GM23338 (cell line): Measurements from ENCODE around the gene PERP. TPM values are rescaled to one million over a fixed set of nuclear protein-coding genes. Genes with fewer than 3 reads are reported as not detected.

Experiments used
- ATAC-seq: fragments of 200-7000 bp; cut with Tn5 transposase; 3 replicates; pipeline ENCODE4 v1.9.1; 2020
- DNase-seq: peaks from one replicate; pipeline ENCODE4 v3.0.0-alpha.2; 2015; ENCODE audit warnings: low spot score
- H2AFZ ChIP-seq: fragments of 200-600 bp; sonication (generic); 2 replicates; pipeline ENCODE4 v1.8.0; 2016; ENCODE audit warnings: antibody characterized with exemption, mild to moderate bottlenecking, moderate library complexity
- H3F3A ChIP-seq: fragments of 200-600 bp; sonication (generic); replicated peaks from 2 replicates; pipeline ENCODE4 v1.8.0; 2017; ENCODE audit warnings: antibody characterized with exemption, mixed run types, low read depth
- H3K27ac ChIP-seq: fragments of 200-600 bp; sonication (generic); 2 replicates; pipeline ENCODE4 v1.6.1; 2016; ENCODE audit warnings: low read depth
- H3K27me3 ChIP-seq: fragments of 200-600 bp; sonication (generic); 2 replicates; pipeline ENCODE4 v1.8.0; 2016; ENCODE audit warnings: mild to moderate bottlenecking, mixed run types, moderate library complexity; ENCODE audit not compliant: insufficient read depth
- H3K36me3 ChIP-seq: fragments of 200-600 bp; sonication (generic); 2 replicates; pipeline ENCODE4 v1.8.0; 2016; ENCODE audit warnings: mild to moderate bottlenecking; ENCODE audit not compliant: insufficient read depth
- H3K4me1 ChIP-seq: fragments of 200-600 bp; sonication (generic); 2 replicates; pipeline ENCODE4 v1.8.0; 2016; ENCODE audit warnings: mild to moderate bottlenecking, moderate library complexity; ENCODE audit not compliant: insufficient read depth
- H3K4me2 ChIP-seq: fragments of 200-600 bp; sonication (generic); 2 replicates; pipeline ENCODE4 v1.7.1; 2017; ENCODE audit warnings: mixed run types
- H3K4me3 ChIP-seq: fragments of 200-600 bp; sonication (generic); 2 replicates; pipeline ENCODE4 v1.6.1; 2016; ENCODE audit warnings: mixed run types
- H3K79me2 ChIP-seq: fragments of 200-600 bp; sonication (generic); replicated peaks from 2 replicates; pipeline ENCODE4 v1.8.0; 2017; ENCODE audit warnings: mild to moderate bottlenecking; ENCODE audit not compliant: insufficient read depth
- H3K9me2 ChIP-seq: fragments of 200-600 bp; sonication (generic); 2 replicates; pipeline ENCODE4 v1.8.0; 2017; ENCODE audit not compliant: insufficient read depth
- H4K20me1 ChIP-seq: fragments of 200-600 bp; sonication (generic); replicated peaks from 2 replicates; pipeline ENCODE4 v1.8.0; 2017; ENCODE audit warnings: mild to moderate bottlenecking; ENCODE audit not compliant: insufficient read depth
- H3K27ac Mint-ChIP-seq: 2 replicates; pipeline ENCODE4 v1.8.0; 2020; ENCODE audit warnings: inconsistent platforms, mild to moderate bottlenecking, moderate library complexity, mixed read lengths
- H3K27me3 Mint-ChIP-seq: 3 replicates; pipeline ENCODE4 v1.8.0; 2022; ENCODE audit warnings: low read depth, mild to moderate bottlenecking, moderate library complexity, mixed read lengths, inconsistent platforms; ENCODE audit not compliant: insufficient read depth, poor library complexity
- H3K36me3 Mint-ChIP-seq: 3 replicates; pipeline ENCODE4 v1.8.0; 2021; ENCODE audit warnings: low read depth, mild to moderate bottlenecking, inconsistent platforms, moderate library complexity, mixed read lengths
- H3K4me1 Mint-ChIP-seq: 3 replicates; pipeline ENCODE4 v1.8.0; 2020; ENCODE audit warnings: mild to moderate bottlenecking, inconsistent platforms, mixed read lengths
- H3K4me3 Mint-ChIP-seq: 3 replicates; pipeline ENCODE4 v1.8.0; 2021; ENCODE audit warnings: moderate library complexity, mild to moderate bottlenecking, inconsistent platforms, mixed read lengths
- H3K9me3 Mint-ChIP-seq: 3 replicates; pipeline ENCODE4 v1.8.0; 2020; ENCODE audit warnings: moderate library complexity, mild to moderate bottlenecking, inconsistent platforms, mixed read lengths
- EZH2 ChIP-seq: fragments of 200-600 bp; sonication (generic); IDR thresholded peaks from one replicate; pipeline ENCODE4 v1.8.0; 2017; ENCODE audit warnings: antibody characterized with exemption, mild to moderate bottlenecking, low read depth; ENCODE audit not compliant: unreplicated experiment
- EZH2phosphoT487 ChIP-seq: fragments of 200-600 bp; sonication (generic); IDR thresholded peaks from one replicate; pipeline ENCODE4 v1.8.1; 2018; ENCODE audit warnings: antibody characterized with exemption; ENCODE audit not compliant: unreplicated experiment
- JUNB ChIP-seq: IDR thresholded peaks from one replicate; pipeline ENCODE4 v1.6.1; 2016; ENCODE audit warnings: antibody characterized with exemption; ENCODE audit not compliant: unreplicated experiment
- POLR2AphosphoS5 ChIP-seq: IDR thresholded peaks from 2 replicates; pipeline ENCODE4 v1.6.1; 2016; ENCODE audit warnings: antibody characterized with exemption, low read depth
- STAT1 ChIP-seq: IDR thresholded peaks from one replicate; pipeline ENCODE4 v1.6.1; 2016; ENCODE audit warnings: antibody characterized with exemption; ENCODE audit not compliant: unreplicated experiment
- ZNF114 ChIP-seq: fragments of 250-450 bp; sonication (Bioruptor Pico); IDR thresholded peaks from 2 replicates; pipeline ENCODE4 v1.5.0; 2020; ENCODE audit warnings: mild to moderate bottlenecking, moderate library complexity
- ZNF331 ChIP-seq: fragments of 250-450 bp; sonication (Bioruptor Pico); IDR thresholded peaks from 2 replicates; pipeline ENCODE4 v1.5.0; 2020; ENCODE audit warnings: low read depth, mild to moderate bottlenecking, moderate library complexity
- polyA plus RNA-seq: library from polyadenylated mRNA; unstranded; fragments of >200 nt; fragmentation: Nextera tagmentation; extraction: Ambion mirVana; gene quantifications from 2 replicates; pipeline ENCODE4 v1.2.1, GENCODE V29; 2016
- total RNA-seq: library from RNA; depleted of rRNA; stranded (reverse); fragments of >200 nt; shearing (Covaris generic); gene quantifications from 2 replicates; pipeline ENCODE4 v1.2.3, GENCODE V29; 2014
- TF ChIP-seq, protein P1 (sequence below): IDR thresholded peaks from one replicate; pipeline ENCODE4 v1.6.1; 2018; ENCODE audit warnings: antibody characterized with exemption; ENCODE audit not compliant: unreplicated experiment
- TF ChIP-seq, protein P2 (sequence below): fragments of 250-450 bp; sonication (Bioruptor Pico); IDR thresholded peaks from 2 replicates; pipeline ENCODE4 v1.5.0; 2020; ENCODE audit warnings: mild to moderate bottlenecking, moderate library complexity
- TF ChIP-seq, protein P3 (sequence below), 2 experiments: fragments of 200-600 bp in 1 of 2; sonication (generic) in 1 of 2; conservative IDR thresholded peaks; 2 replicates each; pipeline versions ENCODE4 v1.5.1 to v1.6.1; 2016 to 2017; ENCODE audit warnings: antibody characterized with exemption in 2 of 2, low read depth in 2 of 2, mild to moderate bottlenecking in 2 of 2, moderate library complexity in 1 of 2

The PERP gene
- total and polyA plus RNA-seq, 2 experiments from 2014 or later, result 23.7 to 28.4 TPM

GRCh38 chr6:138145402-138145801 is 38.2 kb upstream of the PERP start (continued):
- TF ChIP-seq, protein P1, sequence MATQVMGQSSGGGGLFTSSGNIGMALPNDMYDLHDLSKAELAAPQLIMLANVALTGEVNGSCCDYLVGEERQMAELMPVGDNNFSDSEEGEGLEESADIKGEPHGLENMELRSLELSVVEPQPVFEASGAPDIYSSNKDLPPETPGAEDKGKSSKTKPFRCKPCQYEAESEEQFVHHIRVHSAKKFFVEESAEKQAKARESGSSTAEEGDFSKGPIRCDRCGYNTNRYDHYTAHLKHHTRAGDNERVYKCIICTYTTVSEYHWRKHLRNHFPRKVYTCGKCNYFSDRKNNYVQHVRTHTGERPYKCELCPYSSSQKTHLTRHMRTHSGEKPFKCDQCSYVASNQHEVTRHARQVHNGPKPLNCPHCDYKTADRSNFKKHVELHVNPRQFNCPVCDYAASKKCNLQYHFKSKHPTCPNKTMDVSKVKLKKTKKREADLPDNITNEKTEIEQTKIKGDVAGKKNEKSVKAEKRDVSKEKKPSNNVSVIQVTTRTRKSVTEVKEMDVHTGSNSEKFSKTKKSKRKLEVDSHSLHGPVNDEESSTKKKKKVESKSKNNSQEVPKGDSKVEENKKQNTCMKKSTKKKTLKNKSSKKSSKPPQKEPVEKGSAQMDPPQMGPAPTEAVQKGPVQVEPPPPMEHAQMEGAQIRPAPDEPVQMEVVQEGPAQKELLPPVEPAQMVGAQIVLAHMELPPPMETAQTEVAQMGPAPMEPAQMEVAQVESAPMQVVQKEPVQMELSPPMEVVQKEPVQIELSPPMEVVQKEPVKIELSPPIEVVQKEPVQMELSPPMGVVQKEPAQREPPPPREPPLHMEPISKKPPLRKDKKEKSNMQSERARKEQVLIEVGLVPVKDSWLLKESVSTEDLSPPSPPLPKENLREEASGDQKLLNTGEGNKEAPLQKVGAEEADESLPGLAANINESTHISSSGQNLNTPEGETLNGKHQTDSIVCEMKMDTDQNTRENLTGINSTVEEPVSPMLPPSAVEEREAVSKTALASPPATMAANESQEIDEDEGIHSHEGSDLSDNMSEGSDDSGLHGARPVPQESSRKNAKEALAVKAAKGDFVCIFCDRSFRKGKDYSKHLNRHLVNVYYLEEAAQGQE, result no peak
- TF ChIP-seq POLR2AphosphoS5 (no peak), EZH2phosphoT487 (no peak)

- ATAC-seq (no peak), DNase-seq (no peak)
- no peak overlapping the region for H3K4me2 ChIP-seq
- TF ChIP-seq POLR2AphosphoS5 (no peak), JUNB (no peak), ZNF114 (CRISPR knock-in tag) (no peak), STAT1 (no peak), EZH2 (no peak), ZNF331 (no peak)
- TF ChIP-seq, protein P2, sequence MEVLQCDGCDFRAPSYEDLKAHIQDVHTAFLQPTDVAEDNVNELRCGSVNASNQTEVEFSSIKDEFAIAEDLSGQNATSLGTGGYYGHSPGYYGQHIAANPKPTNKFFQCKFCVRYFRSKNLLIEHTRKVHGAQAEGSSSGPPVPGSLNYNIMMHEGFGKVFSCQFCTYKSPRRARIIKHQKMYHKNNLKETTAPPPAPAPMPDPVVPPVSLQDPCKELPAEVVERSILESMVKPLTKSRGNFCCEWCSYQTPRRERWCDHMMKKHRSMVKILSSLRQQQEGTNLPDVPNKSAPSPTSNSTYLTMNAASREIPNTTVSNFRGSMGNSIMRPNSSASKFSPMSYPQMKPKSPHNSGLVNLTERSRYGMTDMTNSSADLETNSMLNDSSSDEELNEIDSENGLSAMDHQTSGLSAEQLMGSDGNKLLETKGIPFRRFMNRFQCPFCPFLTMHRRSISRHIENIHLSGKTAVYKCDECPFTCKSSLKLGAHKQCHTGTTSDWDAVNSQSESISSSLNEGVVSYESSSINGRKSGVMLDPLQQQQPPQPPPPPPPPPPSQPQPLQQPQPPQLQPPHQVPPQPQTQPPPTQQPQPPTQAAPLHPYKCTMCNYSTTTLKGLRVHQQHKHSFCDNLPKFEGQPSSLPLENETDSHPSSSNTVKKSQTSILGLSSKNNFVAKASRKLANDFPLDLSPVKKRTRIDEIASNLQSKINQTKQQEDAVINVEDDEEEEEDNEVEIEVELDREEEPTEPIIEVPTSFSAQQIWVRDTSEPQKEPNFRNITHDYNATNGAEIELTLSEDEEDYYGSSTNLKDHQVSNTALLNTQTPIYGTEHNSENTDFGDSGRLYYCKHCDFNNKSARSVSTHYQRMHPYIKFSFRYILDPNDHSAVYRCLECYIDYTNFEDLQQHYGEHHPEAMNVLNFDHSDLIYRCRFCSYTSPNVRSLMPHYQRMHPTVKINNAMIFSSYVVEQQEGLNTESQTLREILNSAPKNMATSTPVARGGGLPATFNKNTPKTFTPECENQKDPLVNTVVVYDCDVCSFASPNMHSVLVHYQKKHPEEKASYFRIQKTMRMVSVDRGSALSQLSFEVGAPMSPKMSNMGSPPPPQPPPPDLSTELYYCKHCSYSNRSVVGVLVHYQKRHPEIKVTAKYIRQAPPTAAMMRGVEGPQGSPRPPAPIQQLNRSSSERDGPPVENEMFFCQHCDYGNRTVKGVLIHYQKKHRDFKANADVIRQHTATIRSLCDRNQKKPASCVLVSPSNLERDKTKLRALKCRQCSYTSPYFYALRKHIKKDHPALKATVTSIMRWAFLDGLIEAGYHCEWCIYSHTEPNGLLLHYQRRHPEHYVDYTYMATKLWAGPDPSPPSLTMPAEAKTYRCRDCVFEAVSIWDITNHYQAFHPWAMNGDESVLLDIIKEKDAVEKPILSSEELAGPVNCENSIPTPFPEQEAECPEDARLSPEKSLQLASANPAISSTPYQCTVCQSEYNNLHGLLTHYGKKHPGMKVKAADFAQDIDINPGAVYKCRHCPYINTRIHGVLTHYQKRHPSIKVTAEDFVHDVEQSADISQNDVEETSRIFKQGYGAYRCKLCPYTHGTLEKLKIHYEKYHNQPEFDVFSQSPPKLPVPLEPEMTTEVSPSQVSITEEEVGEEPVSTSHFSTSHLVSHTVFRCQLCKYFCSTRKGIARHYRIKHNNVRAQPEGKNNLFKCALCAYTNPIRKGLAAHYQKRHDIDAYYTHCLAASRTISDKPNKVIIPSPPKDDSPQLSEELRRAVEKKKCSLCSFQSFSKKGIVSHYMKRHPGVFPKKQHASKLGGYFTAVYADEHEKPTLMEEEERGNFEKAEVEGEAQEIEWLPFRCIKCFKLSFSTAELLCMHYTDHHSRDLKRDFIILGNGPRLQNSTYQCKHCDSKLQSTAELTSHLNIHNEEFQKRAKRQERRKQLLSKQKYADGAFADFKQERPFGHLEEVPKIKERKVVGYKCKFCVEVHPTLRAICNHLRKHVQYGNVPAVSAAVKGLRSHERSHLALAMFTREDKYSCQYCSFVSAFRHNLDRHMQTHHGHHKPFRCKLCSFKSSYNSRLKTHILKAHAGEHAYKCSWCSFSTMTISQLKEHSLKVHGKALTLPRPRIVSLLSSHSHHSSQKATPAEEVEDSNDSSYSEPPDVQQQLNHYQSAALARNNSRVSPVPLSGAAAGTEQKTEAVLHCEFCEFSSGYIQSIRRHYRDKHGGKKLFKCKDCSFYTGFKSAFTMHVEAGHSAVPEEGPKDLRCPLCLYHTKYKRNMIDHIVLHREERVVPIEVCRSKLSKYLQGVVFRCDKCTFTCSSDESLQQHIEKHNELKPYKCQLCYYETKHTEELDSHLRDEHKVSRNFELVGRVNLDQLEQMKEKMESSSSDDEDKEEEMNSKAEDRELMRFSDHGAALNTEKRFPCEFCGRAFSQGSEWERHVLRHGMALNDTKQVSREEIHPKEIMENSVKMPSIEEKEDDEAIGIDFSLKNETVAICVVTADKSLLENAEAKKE (CRISPR knock-in tag), result no peak
- TF ChIP-seq, protein P1, result no peak
- TF ChIP-seq, protein P3, sequence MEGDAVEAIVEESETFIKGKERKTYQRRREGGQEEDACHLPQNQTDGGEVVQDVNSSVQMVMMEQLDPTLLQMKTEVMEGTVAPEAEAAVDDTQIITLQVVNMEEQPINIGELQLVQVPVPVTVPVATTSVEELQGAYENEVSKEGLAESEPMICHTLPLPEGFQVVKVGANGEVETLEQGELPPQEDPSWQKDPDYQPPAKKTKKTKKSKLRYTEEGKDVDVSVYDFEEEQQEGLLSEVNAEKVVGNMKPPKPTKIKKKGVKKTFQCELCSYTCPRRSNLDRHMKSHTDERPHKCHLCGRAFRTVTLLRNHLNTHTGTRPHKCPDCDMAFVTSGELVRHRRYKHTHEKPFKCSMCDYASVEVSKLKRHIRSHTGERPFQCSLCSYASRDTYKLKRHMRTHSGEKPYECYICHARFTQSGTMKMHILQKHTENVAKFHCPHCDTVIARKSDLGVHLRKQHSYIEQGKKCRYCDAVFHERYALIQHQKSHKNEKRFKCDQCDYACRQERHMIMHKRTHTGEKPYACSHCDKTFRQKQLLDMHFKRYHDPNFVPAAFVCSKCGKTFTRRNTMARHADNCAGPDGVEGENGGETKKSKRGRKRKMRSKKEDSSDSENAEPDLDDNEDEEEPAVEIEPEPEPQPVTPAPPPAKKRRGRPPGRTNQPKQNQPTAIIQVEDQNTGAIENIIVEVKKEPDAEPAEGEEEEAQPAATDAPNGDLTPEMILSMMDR (conservative IDR thresholded peaks at IDR 0.05; ENCODE audit: low read depth in 2 of 2), result no peak
Measured at GRCh38 chr6:138142806-138143205, 35.6 kb upstream of the PERP start.

More at GRCh38 chr6:138142806-138143205, 35.6 kb upstream of the PERP start:
- Histone ChIP-seq H2AFZ (0 out of 2 replicates have a peak overlapping the region, but pooled peaks have one; percentile 47), H3K79me2 (no peaks in the 10 kb centered on the region), H3K4me1 (no peaks in the 10 kb centered on the region), H3K27ac (no peak overlapping the region), H3F3A (no peaks in the 10 kb centered on the region), H4K20me1 (no peaks in the 10 kb centered on the region), H3K36me3 (no peaks in the 10 kb centered on the region), H3K27me3 (no peaks in the 10 kb centered on the region), H3K9me2 (no peaks in the 10 kb centered on the region), H3K4me3 (no peak overlapping the region)
- Mint-ChIP-seq H3K9me3 (no peaks in the 10 kb centered on the region), H3K27me3 (peaks cover 3% of the 10 kb centered on the region), H3K4me1 (0 out of 3 replicates have a peak, but pooled peaks cover under 1% of the 10 kb centered on the region), H3K27ac (no peak overlapping the region), H3K4me3 (no peak overlapping the region), H3K36me3 (no peaks in the 10 kb centered on the region)
